Raji (cell line): ENCODE data around the gene KBTBD13.

Experiments
- POLR2A ChIP-seq: IDR thresholded peaks from 2 replicates; pipeline ENCODE4 v1.6.1; 2011; ENCODE audit warnings: low read depth, low read length, control low read depth; ENCODE audit not compliant: insufficient read depth

Gene KBTBD13

GRCh38 chr15:65059931-65060596 lies 16.5 kb upstream of the KBTBD13 start:
- no peak for TF ChIP-seq POLR2A

DNA sequence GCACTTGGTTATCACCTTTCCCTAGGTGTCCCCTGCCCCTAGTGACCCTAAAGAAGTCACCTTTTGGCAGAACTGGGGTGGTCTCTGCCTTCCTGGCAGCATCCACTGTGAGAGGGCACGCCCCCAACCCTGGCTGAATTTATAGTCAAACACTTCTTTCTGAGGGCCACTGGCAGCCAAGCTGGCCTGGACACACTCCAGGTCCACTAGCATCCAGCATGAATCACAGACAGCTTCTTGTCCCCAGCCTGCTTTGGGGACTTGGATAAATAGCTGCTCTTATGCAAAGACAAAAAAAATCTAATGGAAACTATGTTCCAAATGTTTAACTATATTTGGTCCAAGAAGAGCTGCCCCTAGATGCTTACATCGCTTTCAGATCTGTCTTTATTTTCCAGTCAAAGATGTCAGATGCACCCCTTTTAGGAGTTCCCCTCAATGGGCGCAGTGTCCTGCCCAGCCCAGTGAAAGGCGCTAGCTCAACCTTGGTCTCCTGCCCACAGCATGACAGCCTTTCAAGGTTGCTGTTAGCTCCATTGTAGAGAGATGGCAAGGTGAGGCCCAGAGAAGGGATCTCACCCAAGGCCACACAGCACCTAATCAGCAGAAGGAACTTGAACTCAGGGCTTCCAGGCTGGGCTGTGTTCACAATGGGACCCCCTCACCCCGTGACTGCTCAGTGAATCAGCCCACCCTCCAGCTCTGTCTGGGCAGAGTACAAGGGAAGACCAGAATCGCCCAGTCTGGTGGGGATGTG lies 15.7 kb upstream of the KBTBD13 start:
- TF ChIP-seq POLR2A, result no peak

GRCh38 chr15:65062061-65062460 lies 14.5 kb upstream of the KBTBD13 start:
- TF ChIP-seq POLR2A, result no peak

DNA sequence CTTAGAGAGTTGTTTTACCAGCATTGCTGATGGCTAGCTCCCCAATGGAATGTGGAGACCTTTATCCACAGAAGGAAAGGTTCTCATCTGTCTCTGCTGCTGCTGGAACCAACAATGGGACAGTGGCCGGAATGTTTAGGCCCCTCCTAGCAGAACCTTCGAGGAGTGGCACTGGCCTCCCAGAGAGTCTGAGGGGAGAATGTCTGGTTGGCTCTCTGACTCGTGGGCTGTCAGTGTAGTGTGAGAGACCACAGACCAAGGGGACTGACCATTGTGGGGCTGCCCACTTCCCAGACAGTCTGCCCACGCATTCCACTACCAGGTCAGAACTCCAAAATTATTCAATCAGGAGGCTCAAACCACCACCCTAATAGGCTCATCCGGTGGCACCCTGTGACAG lies 13.8 kb upstream of the KBTBD13 start:
- TF ChIP-seq POLR2A, result no peak

DNA sequence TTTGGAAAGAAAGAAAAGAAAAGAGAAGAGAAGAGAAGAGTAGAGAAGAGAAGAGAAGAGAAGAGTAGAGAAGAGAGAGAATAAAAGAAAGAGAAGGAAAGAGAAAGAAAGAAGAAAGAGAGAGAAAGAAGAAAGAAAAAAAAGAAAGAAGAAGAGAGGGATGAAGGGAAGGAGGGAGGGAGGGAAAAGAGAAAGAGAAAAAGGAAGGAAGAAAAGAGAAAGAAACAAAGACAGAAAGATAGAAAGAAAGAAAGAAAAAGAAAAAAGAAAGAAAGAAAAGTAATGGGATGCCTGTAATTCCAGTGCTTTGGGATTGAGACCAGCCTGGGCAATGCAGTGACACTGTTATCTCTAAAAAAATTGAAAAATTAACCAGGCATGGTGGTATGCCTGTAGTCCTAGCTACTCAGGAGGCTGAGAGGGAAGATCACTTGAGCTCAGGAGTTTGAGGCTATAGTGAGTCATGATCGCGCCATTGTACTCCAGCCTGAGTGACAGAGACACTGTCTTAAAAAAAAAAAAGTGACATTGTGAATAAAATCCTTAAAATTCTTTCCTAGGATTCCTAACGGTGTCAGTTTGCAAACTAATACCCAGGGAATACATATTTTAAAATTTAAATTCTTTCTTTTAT lies 10.4 kb upstream of the KBTBD13 start:
- no peak for TF ChIP-seq POLR2A

GRCh38 chr15:65066635-65067316 lies 9.8 kb upstream of the KBTBD13 start:
- TF ChIP-seq POLR2A, result no peak

DNA sequence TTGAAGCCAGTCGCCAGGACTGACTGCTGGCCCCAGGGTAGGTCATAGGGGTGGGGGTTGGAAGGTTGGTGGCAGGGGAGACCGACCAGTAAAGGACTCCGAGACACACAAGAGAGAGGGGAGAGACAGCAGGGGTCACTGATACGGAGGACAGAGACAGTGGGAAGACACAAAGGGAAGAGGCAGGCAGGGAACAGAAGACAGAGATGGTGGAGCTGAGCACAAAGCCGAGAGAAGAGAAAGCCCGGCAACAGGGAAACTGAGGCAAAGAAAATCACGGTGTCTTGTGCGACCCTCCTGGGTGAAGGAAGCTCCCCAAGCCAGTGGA lies 9.3 kb upstream of the KBTBD13 start:
- no peak for TF ChIP-seq POLR2A

GRCh38 chr15:65067645-65068402 lies 8.7 kb upstream of the KBTBD13 start, which contains the start of gene RASL12:
TSS of gene RASL12 (minus strand) at chr15:65067991. CDS start at chr15:65067835, 156 bp downstream.
- TF ChIP-seq POLR2A, result no peak

GRCh38 chr15:65068403-65068788 lies 8.2 kb upstream of the KBTBD13 start:
- TF ChIP-seq POLR2A, result no peak

DNA sequence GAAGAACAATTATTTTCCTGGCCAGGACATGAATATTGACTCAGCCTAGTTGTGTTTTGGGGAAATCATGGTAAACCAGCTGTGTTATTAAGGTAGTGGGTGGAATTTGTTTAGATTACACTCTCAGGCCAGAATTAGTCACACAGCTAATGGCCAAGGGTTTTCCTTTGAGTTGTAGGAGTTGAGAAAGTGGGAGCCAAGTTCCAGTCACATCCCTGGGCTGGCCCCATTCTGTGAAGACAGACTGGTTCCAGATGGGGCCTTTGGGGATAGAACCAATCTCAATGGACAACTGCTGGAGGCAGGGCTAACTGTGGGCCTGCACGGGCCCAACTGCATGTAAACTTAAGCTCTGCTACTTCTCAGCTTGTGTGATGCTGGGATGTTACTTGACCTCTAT lies 7.4 kb upstream of the KBTBD13 start:
- TF ChIP-seq POLR2A, result no peak

GRCh38 chr15:65069779-65070546 lies 6.6 kb upstream of the KBTBD13 start:
- no peak for TF ChIP-seq POLR2A

GRCh38 chr15:65071381-65071811 lies 5.2 kb upstream of the KBTBD13 start:
- no peak for TF ChIP-seq POLR2A

- TF ChIP-seq POLR2A, result no peak
Measured at GRCh38 chr15:65072027-65072426, 4.5 kb upstream of the KBTBD13 start.

- no peak for TF ChIP-seq POLR2A
Measured at GRCh38 chr15:65072617-65073016, 3.9 kb upstream of the KBTBD13 start.
